ENCODE measurements around the gene ATRIP.
A peak's percentile ranks its signal among the peaks of the same experiment; 100 is the strongest.
"Not testable (repeated sequence)": the region's sequence is repeated elsewhere in the genome, so short reads cannot be mapped to it uniquely, and the experiment has no call there.

ATRIP gene

DNA sequence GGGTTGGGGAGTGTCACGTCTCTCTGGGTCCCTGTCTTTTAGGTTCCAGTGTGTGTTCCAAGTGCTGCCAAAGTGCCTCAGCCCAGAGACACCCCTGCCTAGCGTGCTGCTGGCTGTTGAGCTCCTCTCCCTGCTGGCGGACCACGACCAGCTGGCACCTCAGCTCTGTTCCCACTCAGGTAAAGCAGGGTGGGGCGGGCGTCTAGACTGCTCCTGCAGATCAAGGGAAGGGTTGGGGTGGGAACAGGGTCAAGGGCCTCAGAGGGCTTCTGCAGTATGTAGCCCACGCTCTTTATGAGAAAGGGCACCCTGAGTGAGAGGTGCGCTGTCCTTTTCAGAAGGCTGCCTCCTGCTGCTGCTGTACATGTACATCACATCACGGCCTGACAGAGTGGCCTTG is 17.2 kb downstream of the ATRIP start:
- H3K4me3 Mint-ChIP-seq, result no peak overlapping the region
- peaks cover 32% of the 10 kb centered on the region for H3K4me1 Mint-ChIP-seq (ENCODE audit: low read depth)
- no peak overlapping the region for H3K27ac Mint-ChIP-seq
- peaks cover 2% of the 10 kb centered on the region for H3K36me3 Mint-ChIP-seq
- no peaks in the 10 kb centered on the region for H3K9me3 Mint-ChIP-seq (ENCODE audit: low read depth)
- no peaks in the 10 kb centered on the region for H3K27me3 Mint-ChIP-seq

DNA sequence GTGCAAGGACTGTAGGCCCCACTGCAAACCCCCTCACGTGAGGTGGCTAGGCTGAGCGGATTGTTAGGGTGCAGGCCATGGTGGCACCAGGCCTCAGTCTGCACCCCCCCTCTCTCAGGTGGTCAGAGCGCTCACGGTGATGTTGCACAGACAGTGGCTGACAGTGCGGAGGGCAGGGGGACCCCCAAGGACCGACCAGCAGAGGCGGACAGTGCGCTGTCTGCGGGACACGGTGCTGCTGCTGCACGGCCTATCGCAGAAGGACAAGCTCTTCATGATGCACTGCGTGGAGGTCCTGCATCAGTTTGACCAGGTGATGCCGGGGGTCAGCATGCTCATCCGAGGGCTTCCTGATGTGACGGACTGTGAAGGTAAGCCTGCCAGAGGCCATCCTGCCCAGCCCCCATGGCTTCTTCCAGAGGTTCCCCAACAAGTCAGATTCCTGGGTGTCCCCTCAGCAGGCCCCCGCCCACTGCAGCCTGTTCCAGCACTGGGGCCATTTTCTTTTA is 18.2 kb downstream of the ATRIP start:
- peaks cover 2% of the 10 kb centered on the region for H3K36me3 Mint-ChIP-seq
- no peaks in the 10 kb centered on the region for H3K9me3 Mint-ChIP-seq (ENCODE audit: low read depth)
- H3K4me1 Mint-ChIP-seq (ENCODE audit: low read depth), result peaks cover 43% of the 10 kb centered on the region
- H3K27ac Mint-ChIP-seq, result no peak overlapping the region
- no peaks in the 10 kb centered on the region for H3K27me3 Mint-ChIP-seq
- peak overlapping the region; percentile 93 for H3K4me3 Mint-ChIP-seq

DNA sequence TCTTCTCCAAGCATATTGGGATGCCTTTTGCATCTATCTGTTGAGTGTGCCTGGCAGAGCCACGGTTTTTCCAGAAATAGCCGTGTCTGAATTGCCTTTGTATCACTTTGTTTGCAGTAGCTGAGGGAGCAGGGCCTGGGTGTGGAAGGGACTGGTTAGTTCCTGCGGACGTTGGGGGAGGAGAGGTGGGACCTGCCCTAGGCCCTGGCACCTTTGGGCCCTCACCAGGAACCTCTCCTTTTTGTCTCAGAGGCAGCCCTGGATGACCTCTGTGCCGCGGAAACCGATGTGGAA is 18.6 kb downstream of the ATRIP start:
- Mint-ChIP-seq H3K4me1 (ENCODE audit: low read depth) (peaks cover 46% of the 10 kb centered on the region), H3K36me3 (peaks cover 2% of the 10 kb centered on the region), H3K9me3 (ENCODE audit: low read depth) (no peaks in the 10 kb centered on the region), H3K27ac (peak overlapping the region; percentile 96), H3K27me3 (no peaks in the 10 kb centered on the region), H3K4me3 (peak overlapping the region; percentile 93)

DNA sequence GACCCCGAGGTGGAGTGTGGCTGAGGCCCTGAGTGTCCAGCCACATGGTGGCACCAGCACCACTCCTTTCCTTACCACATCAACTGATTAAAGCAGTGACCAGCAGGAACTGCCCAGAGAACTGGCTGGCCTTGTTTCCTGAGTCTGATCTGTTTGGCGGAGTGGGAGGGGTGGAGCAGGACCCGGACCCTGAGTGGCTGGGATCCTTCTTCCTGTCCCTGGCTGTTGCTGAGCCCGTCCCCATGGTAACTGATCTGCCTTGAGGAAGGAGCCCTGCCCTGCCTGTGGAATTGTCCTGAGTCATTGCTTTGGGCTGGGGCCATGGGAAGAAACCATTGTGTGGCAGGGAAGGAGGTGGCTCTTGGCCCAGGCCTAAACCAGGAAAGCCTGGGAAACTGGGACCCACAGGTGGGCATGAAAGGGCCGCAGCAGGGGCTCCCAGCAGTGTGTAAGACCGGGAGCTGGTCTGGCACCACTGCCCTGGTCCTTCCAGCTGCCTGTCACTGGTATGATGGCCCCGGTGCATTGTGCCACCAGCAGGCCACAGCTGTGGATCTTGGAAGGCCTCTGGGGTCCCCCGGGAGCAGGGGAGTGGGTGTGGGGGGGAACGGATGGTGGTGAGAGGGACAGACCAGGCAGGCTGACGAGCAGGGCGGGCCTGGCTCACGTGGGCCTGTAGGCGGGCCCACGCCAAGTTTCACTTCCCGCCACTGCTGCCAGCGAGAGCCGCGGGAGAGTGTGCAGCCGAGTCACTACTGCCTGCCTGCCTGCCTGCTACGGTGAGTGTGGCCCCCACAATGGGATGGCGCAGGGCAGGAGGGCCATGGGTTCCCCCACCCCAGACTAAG is 19.2 kb downstream of the ATRIP start:
- H3K36me3 Mint-ChIP-seq, result peaks cover 2% of the 10 kb centered on the region
- H3K27me3 Mint-ChIP-seq, result no peaks in the 10 kb centered on the region
- H3K4me3 Mint-ChIP-seq, result peak overlapping the region; percentile 93
- H3K27ac Mint-ChIP-seq, result peak overlapping the region; percentile 96
- H3K4me1 Mint-ChIP-seq (ENCODE audit: low read depth), result peaks cover 50% of the 10 kb centered on the region
- no peaks in the 10 kb centered on the region for H3K9me3 Mint-ChIP-seq (ENCODE audit: low read depth)

DNA sequence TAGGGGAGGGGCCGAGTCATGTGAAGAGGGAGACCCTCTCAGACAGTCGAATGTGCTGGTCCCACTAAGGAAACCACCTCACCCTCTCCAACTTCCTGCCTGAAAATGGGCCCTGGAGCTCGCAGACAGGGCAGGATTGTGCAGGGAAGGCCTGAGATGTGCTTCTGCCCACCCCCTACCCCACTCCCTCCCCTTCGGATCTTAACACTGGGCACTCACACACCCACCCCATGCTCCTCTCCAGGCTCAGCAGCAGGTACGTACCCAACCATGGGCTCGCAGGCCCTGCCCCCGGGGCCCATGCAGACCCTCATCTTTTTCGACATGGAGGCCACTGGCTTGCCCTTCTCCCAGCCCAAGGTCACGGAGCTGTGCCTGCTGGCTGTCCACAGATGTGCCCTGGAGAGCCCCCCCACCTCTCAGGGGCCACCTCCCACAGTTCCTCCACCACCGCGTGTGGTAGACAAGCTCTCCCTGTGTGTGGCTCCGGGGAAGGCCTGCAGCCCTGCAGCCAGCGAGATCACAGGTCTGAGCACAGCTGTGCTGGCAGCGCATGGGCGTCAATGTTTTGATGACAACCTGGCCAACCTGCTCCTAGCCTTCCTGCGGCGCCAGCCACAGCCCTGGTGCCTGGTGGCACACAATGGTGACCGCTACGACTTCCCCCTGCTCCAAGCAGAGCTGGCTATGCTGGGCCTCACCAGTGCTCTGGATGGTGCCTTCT is 20.0 kb downstream of the ATRIP start:
- Mint-ChIP-seq H3K36me3 (peaks cover 2% of the 10 kb centered on the region), H3K9me3 (ENCODE audit: low read depth) (no peaks in the 10 kb centered on the region), H3K4me1 (ENCODE audit: low read depth) (peaks cover 51% of the 10 kb centered on the region), H3K27ac (peak overlapping the region; percentile 96), H3K4me3 (peak overlapping the region; percentile 93), H3K27me3 (no peaks in the 10 kb centered on the region)

DNA sequence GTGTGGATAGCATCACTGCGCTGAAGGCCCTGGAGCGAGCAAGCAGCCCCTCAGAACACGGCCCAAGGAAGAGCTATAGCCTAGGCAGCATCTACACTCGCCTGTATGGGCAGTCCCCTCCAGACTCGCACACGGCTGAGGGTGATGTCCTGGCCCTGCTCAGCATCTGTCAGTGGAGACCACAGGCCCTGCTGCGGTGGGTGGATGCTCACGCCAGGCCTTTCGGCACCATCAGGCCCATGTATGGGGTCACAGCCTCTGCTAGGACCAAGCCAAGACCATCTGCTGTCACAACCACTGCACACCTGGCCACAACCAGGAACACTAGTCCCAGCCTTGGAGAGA is 20.5 kb downstream of the ATRIP start:
- H3K27me3 Mint-ChIP-seq, result no peaks in the 10 kb centered on the region
- peak overlapping the region; percentile 96 for H3K27ac Mint-ChIP-seq
- peaks cover 51% of the 10 kb centered on the region for H3K4me1 Mint-ChIP-seq (ENCODE audit: low read depth)
- peaks cover 2% of the 10 kb centered on the region for H3K36me3 Mint-ChIP-seq
- peak overlapping the region; percentile 93 for H3K4me3 Mint-ChIP-seq
- H3K9me3 Mint-ChIP-seq (ENCODE audit: low read depth), result no peaks in the 10 kb centered on the region

DNA sequence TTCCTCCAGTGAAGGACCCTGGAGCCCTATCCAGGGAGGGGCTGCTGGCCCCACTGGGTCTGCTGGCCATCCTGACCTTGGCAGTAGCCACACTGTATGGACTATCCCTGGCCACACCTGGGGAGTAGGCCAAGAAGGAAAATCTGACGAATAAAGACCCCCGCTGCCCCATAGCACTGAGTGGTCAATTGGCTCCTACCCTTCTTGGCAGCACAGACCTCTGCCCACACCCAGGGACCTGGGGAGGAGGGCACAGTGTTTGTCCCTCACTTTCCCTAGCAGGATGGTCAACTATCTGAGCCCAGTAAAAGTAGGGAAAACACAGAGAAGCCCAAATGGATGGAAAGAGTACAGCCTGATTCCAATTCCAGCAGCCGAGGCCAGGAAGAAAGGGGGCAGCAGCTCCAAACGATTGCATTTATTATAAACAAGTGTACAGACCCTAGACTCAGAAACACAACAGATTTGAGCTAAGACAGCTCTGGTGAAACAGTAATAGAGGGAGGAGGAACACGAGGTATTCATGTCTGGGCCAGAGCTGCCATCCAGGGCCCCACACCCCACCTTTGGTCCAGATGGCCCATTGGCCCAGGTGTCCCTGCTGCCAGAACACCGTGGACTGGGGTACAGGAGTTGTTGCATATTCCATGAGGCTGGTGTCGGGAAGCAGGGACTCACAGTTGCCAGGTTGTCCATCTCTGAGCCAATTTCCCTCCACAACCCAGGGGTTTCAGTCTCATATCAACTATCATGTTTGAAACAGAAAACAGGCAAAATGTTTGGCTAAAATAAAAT is 21.1 kb downstream of the ATRIP start:
- Mint-ChIP-seq H3K4me1 (ENCODE audit: low read depth) (peaks cover 52% of the 10 kb centered on the region), H3K36me3 (peaks cover 2% of the 10 kb centered on the region)

DNA sequence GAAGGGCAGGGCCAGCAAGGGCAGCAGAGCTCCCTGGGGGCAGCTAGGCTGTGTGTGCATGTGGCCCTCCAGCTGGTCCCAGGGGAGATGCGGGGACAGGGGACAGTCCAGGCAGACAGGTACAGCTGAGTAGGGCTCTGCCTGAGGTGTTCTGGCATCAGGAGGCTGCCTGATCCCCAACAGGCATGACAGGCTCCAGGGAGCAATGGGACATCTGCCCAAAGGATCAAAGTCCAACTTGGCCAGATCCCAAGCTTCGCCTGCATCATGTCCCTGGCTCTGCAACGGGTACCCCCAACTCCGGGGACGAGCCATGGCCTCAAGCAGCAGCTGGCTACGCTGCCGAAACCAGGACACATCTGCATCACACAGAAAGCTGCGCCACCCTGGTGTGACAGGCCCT is 21.8 kb downstream of the ATRIP start:
- H3K36me3 Mint-ChIP-seq, result peaks cover 2% of the 10 kb centered on the region

More for the DNA sequence above, 21.1 kb downstream of the ATRIP start:
- no peaks in the 10 kb centered on the region for H3K9me3 Mint-ChIP-seq (ENCODE audit: low read depth)
- peak overlapping the region; percentile 96 for H3K27ac Mint-ChIP-seq
- peak overlapping the region; percentile 93 for H3K4me3 Mint-ChIP-seq
- H3K27me3 Mint-ChIP-seq, result no peaks in the 10 kb centered on the region

DNA sequence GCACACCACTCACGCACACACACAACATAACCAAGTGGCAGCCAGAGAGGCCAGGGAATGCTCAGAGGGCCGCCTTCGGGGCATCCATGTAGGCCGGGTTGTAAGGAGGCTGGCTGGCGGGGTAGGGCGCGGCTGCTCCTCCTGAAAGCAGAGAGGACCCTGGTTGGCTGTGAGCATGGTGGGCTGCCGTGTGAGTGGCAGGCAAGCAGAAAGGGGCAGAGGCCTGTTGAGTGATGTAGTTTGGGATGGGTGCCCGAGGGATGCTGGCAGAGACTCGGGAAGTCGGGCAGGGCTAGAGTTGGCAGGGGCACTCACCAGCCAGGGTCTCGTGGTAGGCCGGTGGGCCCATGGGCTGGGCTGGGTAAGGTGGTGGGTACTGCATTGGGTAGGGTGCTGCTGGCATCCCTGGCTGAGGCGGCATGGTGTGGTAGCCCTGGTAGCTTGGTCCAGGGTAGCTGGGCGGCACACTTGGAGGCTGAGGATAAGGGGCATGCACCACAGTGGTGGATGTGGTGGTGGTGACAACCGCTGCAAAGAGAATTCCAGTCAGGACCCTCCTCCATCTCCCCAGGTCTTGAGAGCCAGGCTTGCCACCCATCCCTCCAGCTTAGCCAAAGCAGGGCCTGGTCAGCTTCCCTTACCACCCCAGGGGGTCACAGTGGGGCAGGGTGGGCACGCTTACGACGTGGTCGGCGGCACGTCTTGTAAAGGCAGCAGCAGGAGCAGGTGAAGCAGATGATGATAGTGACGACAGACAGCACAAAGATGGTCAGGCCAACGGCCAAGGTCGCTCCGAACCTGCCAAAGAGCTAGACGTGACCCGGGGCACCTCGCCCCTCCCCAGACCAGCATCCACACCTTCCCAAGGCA is 22.7 kb downstream of the ATRIP start:
- Mint-ChIP-seq H3K9me3 (ENCODE audit: low read depth) (no peaks in the 10 kb centered on the region), H3K4me1 (ENCODE audit: low read depth) (peaks cover 61% of the 10 kb centered on the region), H3K36me3 (peaks cover 2% of the 10 kb centered on the region), H3K27ac (peak overlapping the region; percentile 92), H3K27me3 (no peaks in the 10 kb centered on the region), H3K4me3 (peak overlapping the region; percentile 93)

More for the DNA sequence above, 21.8 kb downstream of the ATRIP start:
- Mint-ChIP-seq H3K4me3 (peak overlapping the region; percentile 93), H3K4me1 (ENCODE audit: low read depth) (peaks cover 58% of the 10 kb centered on the region), H3K27me3 (no peaks in the 10 kb centered on the region), H3K9me3 (ENCODE audit: low read depth) (no peaks in the 10 kb centered on the region), H3K27ac (peak overlapping the region; percentile 96)

DNA sequence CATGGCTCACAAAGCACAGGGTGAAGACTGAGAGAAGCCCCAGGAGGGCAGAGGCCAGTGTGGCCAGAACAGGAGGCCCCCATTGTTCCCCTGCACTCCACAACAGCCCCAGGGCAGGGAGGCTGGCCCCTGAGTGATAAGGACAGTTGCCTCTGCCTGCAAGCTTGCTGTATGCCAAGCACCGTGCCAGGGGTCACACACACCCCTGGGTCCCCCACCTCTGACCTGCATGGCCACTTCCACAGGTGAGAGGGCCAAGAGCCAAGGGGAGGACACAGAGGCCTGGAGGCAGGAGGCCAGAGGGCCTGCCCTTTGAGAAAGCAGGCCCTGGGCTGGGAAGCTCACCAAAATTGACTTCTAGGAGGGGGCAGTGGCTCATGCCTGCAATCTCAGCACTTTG is 23.7 kb downstream of the ATRIP start:
- Mint-ChIP-seq H3K27me3 (no peaks in the 10 kb centered on the region), H3K9me3 (ENCODE audit: low read depth) (no peaks in the 10 kb centered on the region), H3K4me1 (ENCODE audit: low read depth) (peaks cover 65% of the 10 kb centered on the region), H3K36me3 (peaks cover 2% of the 10 kb centered on the region), H3K4me3 (peak overlapping the region; percentile 93), H3K27ac (peak overlapping the region; percentile 92)

DNA sequence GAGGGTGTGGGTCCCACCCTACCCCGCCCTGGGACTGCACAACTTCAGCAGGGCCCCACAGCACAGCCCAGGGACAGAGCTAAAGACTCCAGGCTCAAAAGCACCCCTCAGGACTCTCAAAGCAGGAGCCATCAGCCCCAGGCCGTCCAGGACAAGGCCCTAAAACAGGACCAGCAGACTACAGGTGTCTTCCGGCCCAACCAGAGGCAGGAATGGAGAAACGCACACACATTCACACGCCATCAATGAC is 26.1 kb downstream of the ATRIP start:
- Mint-ChIP-seq H3K27me3 (no peaks in the 10 kb centered on the region), H3K9me3 (ENCODE audit: low read depth) (no peaks in the 10 kb centered on the region), H3K27ac (peak overlapping the region; percentile 98), H3K36me3 (no peaks in the 10 kb centered on the region), H3K4me1 (ENCODE audit: low read depth) (peaks cover 61% of the 10 kb centered on the region), H3K4me3 (peak overlapping the region; percentile 86)

DNA sequence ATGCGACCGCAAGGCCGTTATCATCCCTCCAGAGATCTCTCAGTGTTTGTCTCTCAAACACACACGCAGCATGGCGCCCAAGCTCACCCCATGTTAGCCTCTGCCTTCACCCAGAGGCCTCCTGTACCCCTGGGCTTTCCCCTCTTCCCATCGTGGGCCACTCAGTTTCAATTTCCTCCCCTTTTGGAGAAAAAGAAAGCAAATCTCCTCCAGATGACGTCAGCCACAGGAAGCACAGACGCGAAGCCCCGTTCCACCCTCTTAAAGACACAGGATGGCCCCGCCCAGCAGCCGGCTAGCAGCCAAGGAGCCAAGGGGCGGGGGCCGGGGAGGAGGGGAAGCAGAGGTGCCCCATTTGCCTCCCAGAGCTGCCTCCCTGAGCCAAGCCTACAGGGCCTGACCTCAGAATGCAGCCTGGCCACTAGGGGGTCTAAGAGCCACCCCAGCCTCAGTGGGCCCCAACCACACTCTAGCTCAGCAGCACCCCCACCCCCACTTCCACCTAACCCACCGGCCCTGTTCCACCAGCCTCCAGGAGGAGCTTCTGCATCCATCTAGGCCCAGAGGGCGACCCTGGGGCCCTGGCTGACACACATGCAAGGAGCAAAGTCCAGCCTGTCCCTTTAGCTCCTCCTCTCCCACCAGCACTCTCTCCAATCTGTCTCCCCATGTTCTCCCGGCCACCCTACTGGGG is 26.5 kb downstream of the ATRIP start:
- Mint-ChIP-seq H3K4me3 (peak overlapping the region; percentile 86), H3K36me3 (no peaks in the 10 kb centered on the region), H3K9me3 (ENCODE audit: low read depth) (no peaks in the 10 kb centered on the region), H3K4me1 (ENCODE audit: low read depth) (peaks cover 61% of the 10 kb centered on the region), H3K27ac (peak overlapping the region; percentile 98), H3K27me3 (no peaks in the 10 kb centered on the region)

DNA sequence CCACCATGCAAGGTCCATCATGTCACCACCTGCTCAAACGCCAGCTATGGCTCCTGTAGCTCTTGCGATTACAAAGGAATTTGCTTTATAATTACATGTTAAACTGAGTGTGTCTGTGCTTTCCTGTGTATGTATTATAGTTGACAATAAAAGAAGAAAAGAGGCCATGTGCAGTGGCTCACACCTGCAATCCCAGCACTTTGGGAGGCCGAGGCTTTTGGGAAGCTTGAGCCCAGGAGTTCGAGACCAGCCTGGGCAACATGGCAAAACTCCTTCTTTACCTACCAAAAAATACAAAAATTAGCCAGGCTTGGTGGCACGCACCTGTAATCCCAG is 27.0 kb downstream of the ATRIP start:
- peak overlapping the region; percentile 86 for H3K4me3 Mint-ChIP-seq
- peaks cover 62% of the 10 kb centered on the region for H3K4me1 Mint-ChIP-seq (ENCODE audit: low read depth)

DNA sequence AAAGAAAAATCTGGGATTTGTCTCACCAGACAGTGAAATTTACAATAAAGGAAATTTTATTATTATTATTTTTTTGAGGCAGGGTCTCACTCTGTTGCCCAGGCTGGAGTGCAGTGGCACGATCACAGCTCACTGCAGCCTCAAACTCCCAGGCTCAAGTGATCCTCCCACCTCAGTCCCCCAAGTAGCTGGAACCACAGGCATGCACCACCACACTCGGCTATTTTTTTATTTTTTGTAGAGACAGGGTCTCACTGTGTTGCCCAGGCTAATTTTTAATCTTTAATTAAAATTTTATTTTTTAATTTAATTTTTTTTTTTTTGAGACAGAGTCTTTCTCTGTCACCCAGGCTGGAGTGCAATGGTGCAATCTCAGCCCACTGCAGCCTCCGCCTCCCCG is 27.5 kb downstream of the ATRIP start:
- not testable (repeated sequence) for H3K27me3 Mint-ChIP-seq; H3K27ac Mint-ChIP-seq; H3K9me3 Mint-ChIP-seq (ENCODE audit: low read depth); H3K36me3 Mint-ChIP-seq; H3K4me3 Mint-ChIP-seq
- H3K4me1 Mint-ChIP-seq (ENCODE audit: low read depth), result peaks cover 62% of the 10 kb centered on the region

More for the DNA sequence above, 27.0 kb downstream of the ATRIP start:
- Mint-ChIP-seq H3K27ac (peak overlapping the region; percentile 98), H3K27me3 (no peaks in the 10 kb centered on the region), H3K36me3 (no peaks in the 10 kb centered on the region), H3K9me3 (ENCODE audit: low read depth) (no peaks in the 10 kb centered on the region)

All from activated naive CD8-positive, alpha-beta T cell (primary cell).